ENCODE data around the gene SUPT16H.
"Not testable (repeated sequence)": the region's sequence is repeated elsewhere in the genome, so short reads cannot be mapped to it uniquely, and the experiment has no call there.

SUPT16H gene

DNA sequence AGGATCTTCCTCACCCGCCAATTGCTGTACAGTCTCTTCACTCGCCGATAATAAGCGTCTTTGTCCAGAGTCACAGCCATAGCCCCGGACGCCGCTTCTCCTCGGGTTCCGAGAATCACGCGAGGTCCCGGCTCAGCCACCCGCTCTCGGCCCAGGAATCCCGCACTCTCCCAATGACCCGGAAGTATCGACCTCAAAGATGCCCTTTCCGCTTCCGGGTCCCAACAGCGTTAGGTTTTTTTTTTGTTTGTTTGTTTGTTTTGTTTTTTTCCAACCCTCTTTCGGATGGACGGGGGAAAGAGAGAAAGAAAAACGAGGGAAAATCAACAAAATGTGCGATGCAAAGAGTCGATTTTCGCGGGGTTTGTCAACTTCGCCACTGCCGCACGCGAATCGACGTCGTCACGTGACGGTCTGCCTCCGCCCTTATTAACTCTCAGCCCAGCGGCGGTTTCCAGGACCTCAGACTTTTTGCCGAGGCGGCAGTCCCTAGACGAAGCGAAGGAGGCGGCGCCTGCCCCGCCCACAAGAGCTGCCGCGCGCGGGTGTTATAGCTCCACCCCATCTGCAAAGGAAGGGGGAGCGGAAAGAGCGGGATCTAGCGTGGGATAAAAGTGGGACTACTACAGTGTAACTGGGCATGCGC is at the start of gene SUPT16H:
Gene SUPT16H (minus strand): TSS at position 172 of the 646 bp plus-strand sequence. CDS start 92 bp downstream, at position 80.
- peak; percentile 91 for DNase-seq (ENCODE audit: low read depth)

DNA sequence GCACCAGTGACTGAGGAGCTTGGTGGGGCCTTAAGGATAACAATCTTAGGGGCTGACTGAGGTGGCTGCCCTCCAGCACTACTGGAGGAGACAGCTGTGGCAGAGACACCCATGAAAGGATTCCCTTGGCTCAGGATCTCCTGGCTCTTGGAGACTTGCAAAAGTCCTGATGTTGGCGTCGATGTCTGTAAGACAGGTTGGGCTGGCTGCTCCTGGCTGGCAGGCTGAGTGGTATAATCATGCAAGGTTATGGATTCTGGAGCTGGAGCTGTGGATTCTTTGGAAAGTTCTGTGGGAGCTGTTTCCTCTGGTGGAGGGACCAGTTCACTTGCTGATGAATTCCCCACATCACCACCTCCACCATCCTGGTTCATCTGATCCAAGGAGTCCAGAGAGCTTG is 47.3 kb upstream of the SUPT16H start:
- no peak for DNase-seq (ENCODE audit: low read depth)
- H3K4me3 ChIP-seq (ENCODE audit: low read depth, low read length) = no peak overlapping the region

More for the DNA sequence above, at the start of gene SUPT16H:
- H3K4me3 ChIP-seq (ENCODE audit: low read depth, low read length) = peak within 1 kb of the TSS; percentile 94

DNA sequence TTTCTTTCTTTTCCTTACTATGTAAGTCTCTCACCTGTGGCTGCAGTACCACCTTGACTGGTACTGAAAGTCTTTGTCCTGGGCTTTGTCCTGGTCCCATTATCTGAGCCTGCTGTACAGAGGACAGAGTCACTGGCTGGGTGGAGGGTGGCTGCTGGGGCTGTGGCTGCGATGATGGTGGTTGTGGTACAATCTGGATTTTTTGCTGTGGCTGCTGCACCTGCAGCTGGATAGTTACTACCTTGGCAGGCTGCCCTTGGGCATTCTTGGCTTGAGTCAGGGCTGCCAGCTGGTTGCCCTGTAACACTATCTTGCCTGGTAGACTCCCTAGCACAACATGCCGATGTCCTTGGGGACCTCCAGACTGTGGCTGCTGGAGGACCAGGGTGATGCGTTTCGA is 45.1 kb upstream of the SUPT16H start:
- no peak for DNase-seq (ENCODE audit: low read depth)
- H3K4me3 ChIP-seq (ENCODE audit: low read depth, low read length) = no peak overlapping the region

DNA sequence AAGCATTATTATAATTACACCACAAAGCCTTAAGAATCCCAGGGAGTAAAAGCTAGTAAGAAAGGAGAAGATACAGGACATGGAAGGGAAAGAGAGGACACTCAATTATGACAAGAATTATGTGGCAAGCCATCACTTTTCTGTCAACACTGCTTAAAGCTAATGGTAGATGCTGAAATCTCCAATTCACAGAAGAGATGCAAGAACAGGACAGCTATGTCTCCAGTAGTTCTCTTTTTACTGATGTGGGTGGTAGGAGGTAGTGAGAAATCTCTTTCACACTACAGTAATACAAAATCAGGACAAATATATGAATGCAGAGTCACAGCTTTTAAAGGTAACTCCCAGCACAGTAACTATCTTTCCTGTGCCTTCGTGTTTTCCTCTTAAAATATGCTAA is 42.9 kb upstream of the SUPT16H start:
- no peak overlapping the region for H3K4me3 ChIP-seq (ENCODE audit: low read depth, low read length)
- DNase-seq (ENCODE audit: low read depth) = no peak

DNA sequence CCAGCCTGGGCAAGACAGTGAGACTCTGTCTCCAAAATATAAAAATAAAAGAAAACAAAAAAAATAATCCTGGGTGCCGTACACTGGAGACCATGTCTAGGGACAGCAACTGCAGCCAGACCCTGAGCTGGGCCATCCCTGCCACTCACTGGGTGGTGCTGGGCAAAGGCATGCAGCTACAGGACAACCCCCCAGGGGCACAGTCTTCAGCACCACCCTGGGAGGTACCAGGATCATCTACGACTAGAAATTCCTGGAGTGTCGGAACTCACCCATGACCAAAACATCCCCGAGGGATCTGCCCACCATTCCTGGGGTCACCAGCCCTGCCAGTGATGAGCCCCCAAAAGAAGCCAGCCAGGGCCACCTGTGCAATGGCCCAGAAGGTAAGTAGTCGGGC is 35.7 kb upstream of the SUPT16H start:
- DNase-seq (ENCODE audit: low read depth) = no peak
- no peak overlapping the region for H3K4me3 ChIP-seq (ENCODE audit: low read depth, low read length)

DNA sequence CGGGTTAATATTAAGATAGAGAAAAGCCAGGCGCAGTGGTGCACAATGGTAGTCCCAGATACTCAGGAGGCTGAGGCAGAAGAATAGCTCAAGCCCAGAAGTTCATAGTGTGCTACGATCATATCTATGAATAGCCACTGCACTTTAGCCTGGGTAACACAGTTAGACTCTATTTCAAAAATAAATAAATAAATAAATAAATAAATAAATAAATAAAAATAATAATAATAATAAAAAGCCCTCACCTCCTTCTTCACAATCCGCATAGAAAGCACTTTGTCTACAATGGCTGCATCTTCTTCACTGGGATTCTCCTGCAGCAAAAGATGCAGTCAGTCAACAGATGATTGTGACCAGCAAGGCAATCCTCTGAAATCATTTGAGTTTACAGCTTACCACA is 31.5 kb upstream of the SUPT16H start:
- no peak for DNase-seq (ENCODE audit: low read depth)

DNA sequence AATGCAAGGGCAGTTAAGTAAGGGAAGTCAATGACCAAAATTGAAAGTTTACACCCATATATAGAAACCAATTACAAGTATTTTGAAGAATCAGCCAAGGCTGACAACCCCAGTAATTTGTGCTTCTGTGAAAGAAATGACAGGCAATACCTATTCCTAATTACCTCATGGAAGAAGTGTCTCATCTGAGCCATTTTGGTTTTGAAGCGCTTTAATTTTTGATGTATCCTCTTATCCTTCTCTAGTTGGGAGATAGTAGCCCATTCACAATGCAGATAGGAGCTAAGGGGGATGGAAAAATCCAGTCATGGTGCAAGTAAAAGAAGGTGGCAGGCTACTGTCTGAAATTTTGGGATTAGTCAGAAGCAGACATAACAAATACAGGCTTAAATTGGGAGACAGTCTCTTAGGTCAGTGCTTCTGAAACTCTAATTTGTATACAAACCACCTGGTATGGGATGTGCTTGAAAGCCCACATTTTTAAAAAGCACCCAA is 30.4 kb upstream of the SUPT16H start:
- H3K4me3 ChIP-seq (ENCODE audit: low read depth, low read length) = no peak overlapping the region
- DNase-seq (ENCODE audit: low read depth) = no peak

More for the DNA sequence above, 31.5 kb upstream of the SUPT16H start:
- no peak overlapping the region for H3K4me3 ChIP-seq (ENCODE audit: low read depth, low read length)

DNA sequence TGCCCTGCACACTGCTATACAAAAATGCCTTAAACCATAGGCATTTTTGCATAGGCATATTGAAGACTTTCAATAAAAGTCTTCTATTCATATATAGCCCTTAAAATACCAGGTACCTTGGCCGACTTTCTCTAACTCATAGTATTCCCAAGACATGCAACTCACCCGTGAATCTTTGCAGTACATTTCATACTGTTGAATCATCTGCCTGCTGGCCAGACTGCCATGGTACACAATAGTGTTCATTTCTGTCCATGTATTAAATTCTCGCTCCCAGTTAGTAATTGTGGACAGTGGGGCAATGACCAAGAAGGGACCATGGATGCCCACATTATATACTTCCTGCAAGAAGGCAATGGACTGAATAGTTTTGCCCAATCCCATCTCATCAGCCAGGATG is 24.3 kb upstream of the SUPT16H start:
- DNase-seq (ENCODE audit: low read depth) = peak; percentile 71
- H3K4me3 ChIP-seq (ENCODE audit: low read depth, low read length) = no peak overlapping the region

DNA sequence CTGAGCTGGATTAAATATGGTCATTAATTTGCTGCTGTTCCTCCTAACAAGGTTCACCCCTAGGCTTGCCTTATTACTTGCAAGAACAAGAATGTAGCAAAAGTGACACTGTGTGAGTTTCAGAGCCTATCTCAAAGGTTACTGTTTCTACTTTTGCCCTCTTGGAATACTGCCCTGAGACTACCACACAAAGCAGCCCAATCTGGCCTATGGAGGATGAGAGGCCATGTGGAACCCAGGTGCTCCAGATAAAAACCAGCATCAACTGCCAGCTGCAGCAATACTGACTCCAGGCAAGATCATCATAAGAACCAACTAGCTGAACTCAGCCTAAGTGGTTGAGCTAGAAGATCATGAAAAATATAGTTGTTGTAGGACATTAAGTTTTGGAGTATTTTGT is 22.4 kb upstream of the SUPT16H start:
- no peak overlapping the region for H3K4me3 ChIP-seq (ENCODE audit: low read depth, low read length)
- no peak for DNase-seq (ENCODE audit: low read depth)

DNA sequence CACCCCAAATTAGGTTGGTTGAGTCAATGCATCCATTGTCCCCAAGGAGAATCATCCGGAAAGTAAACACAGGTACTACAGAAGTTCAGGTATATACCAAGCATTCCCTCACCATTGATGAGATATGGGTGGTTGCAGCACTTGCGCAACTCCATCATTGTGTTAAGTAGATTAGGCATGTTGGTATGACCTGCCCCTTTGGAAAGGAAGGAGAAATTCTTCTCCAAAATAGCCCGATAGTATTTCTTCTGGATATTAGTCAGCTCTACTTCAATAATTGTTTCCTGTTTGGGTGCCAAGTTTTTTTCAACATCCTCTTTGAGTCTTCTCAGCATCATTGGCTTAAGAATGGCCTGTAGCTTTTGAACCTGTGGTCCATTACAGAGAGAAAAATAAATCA is 21.3 kb upstream of the SUPT16H start:
- no peak overlapping the region for H3K4me3 ChIP-seq (ENCODE audit: low read depth, low read length)
- DNase-seq (ENCODE audit: low read depth) = no peak

DNA sequence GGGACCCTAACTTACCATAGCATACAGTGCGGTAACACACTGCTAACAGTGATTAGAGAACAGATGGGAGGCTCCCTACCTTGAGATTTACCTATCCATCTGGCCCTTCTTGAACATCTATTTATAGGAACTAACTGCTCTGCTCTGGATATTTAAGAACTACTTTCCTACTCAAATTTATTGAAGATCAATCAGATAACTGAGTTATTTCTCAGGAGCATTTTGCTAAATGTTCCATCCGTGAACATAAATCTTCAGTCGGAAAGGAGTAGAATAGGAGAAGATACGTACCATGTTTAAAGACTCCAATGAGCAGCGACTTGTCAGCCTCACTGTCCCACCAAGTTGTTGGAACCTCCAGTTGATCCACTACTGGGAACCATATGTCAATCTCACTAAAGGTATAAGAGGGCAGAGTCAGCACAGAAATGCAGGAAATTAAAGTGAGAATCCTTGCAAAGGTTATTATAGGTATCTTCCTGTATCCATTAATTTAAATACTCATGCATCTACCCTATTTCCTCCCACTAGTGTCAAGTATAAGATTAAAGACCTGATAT is 15.6 kb upstream of the SUPT16H start:
- DNase-seq (ENCODE audit: low read depth) = no peak
- no peak overlapping the region for H3K4me3 ChIP-seq (ENCODE audit: low read depth, low read length)

DNA sequence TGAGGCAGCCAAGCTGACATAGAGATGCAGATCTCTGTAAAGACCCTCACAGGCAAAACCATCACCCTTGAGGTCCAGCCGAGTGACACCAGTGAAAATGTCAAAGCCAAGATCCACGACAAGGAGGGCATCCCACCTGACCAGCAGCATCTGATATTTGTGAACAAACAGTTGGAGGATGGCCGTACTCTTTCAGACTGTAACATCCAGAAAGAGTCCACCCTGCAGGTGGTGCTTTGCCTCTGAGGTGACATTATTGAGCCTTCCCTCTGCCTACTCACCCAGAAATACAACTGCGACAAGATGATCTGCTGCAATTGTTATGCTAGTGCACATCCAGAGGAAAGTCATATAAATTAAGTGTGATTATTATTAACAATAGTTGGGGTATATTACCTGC is 15.1 kb upstream of the SUPT16H start:
- no peak overlapping the region for H3K4me3 ChIP-seq (ENCODE audit: low read depth, low read length)
- DNase-seq (ENCODE audit: low read depth) = no peak

DNA sequence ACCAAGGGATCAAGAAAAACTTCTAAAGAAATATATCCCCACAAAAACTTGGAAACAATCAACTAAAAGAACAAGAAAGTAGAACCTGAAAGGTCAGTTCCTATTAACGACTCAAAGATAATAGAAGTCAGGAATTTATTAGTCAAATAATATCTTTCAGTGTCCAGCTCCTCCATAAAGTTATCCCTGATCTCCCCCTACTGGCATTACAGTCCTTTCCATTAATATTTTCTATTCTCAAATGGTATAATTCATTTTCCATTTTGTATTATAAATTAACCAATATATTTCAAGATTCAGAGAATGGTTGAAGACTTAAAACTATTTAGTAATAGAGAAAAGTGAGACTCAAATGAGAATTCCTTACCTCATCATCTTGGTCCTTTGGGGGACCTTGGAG is 11.6 kb upstream of the SUPT16H start:
- DNase-seq (ENCODE audit: low read depth) = no peak

DNA sequence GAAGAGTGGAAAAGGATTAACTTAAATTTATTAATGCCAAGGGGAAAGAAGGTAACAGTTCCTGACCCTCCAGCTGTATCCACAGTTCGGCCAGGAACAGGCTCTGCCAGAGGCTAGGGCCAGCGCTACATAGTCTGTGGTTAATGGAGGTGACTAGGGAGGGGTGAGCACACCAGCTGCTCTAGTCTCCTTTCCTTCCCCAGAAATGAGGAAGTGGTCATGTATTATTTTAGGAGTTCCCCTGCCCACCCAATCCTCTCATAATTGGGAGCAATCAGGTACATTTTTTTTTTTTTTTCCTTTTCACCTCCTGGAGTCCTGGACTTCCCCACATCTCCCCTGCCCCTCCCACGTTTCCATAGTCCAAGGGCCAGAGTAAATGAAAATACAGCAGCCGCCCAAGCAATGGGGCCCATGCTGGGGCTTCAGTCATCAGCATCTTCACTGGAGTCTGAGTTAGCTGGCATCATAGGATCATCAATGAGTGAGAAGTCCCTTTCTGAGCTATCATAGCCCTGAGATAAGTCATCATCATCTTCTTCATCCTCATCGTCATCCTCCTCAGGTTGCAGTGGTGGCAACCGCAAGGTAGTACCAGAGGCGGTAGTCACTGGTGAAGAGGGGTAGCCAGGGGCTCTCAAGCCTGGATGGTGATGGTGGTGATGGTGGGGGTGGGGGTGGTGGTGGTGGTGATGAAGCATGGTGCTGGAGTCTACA is 1.5 kb upstream of the SUPT16H start:
- H3K4me3 ChIP-seq (ENCODE audit: low read depth, low read length) = no peak overlapping the region
- no peak for DNase-seq (ENCODE audit: low read depth)

More for the DNA sequence above, 11.6 kb upstream of the SUPT16H start:
- no peak overlapping the region for H3K4me3 ChIP-seq (ENCODE audit: low read depth, low read length)

DNA sequence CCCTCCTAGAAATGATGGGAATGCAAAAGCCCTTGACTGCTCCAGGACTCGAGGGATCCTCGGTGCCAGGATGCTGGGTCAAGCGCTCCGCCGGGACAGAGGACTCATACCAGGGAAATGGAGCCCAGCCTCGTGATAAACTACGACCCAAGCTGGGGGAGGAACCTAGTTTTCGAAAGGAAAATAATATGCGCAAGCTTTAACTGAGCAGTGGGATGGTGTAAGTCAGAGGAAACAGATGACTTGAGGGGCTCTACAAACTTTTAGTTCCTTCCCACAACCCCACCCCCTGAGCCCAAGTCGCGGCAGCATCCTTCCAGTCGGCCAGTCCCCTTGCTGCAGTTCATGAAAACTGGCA is 654 bp upstream of the SUPT16H start:
- H3K4me3 ChIP-seq (ENCODE audit: low read depth, low read length) = peak overlapping the region; percentile 94
- no peak for DNase-seq (ENCODE audit: low read depth)

DNA sequence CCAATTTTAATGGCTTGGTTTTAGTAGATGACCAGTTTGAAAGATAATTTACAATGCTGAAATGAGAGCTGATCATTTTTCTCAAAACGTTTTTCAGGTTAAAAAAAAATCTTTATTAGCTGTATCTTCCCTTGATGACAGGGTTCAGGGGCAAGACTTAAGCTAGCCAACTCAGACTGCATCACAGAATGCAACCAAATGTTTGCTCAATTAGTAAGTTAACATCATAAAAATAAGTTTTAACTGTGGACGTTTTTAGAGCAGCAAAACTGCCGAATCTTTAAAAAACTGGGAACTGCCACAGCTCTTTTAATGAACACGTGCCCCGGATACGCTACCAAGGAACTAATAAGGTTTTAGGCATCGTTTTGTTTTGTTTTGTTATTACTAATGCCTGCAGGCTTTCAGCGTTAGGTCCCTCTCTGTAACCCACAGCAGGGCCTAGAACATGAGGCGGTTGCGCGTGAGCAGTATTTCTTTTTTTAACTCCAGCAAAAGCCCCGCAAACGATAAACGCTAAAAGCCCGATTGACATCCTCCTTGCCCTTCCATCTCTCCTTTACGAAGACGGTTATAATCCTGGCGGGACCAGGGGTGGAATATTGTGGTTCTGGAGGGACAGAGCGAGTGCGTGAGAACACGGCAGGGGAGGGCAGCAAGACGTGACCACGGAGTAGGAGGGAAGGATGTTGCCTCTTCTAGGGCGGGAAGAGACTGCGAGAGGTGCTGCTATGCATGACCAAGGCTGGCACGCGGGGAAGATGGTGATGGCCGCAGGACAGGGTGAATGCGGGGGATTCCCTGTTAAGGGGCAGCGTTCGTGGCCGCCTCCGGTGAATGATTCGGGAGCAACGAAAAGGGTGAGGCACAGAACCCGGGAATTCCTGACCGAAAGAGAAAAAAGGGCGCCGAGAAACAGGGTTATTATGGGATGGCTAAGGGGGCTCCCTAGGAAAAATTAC is 652 bp downstream of the SUPT16H start:
- peak overlapping the region; percentile 94 for H3K4me3 ChIP-seq (ENCODE audit: low read depth, low read length)
- DNase-seq (ENCODE audit: low read depth) = peak; percentile 13

DNA sequence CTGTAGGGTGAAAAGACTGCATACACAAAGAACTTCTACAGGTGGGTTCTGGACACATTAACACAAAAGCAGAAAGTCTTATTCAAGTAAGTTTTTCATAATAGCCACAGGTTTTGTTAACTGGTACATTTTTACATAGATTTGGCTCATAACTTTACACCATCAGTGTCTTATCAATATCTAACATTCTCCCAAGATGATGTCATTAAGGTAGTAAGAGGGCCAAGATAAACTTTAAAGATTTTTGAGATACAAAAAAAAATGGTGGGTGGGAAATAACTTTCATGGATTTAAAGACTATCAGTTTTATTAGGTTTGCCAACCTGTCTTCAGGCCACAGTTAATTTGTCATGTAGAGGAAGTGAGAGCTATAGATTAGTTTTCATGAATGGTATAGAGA is 1.7 kb downstream of the SUPT16H start:
- DNase-seq (ENCODE audit: low read depth) = no peak
- no peak overlapping the region for H3K4me3 ChIP-seq (ENCODE audit: low read depth, low read length)

DNA sequence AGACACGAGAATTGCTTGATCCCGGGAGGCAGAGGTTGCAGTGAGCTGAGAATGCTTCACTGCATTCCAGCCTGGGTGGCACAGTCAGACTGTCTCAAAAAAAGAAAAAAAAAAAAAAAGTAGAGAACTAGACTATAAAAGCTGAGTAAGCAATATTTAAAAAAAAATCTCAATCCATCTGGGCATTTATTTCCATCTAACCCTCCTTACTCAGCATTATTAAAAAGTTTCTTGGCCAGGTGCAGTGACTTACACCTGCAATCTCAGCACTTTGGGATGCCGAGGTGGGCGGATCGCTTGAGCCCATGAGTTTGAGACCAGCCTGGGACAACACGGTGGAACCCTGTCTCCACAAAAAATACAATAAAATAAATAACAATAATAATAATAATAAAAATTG is 4.5 kb downstream of the SUPT16H start:
- no peak overlapping the region for H3K4me3 ChIP-seq (ENCODE audit: low read depth, low read length)
- no peak for DNase-seq (ENCODE audit: low read depth)

DNA sequence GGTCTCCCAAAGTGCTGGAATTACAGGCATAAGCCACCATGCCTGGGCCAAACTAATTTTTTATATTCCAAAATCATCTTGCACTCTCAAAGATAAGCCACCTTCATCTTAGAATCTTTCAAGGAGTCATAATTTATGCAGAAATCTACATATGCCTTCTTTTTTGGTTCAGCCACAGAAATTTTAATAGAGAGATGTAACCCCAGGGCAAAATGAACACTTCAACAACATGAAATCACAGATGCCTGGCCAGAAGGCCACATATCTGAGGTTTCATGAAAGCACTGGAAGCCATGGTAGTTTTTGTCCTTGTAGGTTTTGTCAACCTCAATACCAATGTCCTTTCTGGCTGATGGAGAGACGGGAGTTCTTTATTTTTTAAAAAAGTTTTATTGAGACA is 9.8 kb downstream of the SUPT16H start:
- DNase-seq (ENCODE audit: low read depth) = no peak
- no peak overlapping the region for H3K4me3 ChIP-seq (ENCODE audit: low read depth, low read length)

DNA sequence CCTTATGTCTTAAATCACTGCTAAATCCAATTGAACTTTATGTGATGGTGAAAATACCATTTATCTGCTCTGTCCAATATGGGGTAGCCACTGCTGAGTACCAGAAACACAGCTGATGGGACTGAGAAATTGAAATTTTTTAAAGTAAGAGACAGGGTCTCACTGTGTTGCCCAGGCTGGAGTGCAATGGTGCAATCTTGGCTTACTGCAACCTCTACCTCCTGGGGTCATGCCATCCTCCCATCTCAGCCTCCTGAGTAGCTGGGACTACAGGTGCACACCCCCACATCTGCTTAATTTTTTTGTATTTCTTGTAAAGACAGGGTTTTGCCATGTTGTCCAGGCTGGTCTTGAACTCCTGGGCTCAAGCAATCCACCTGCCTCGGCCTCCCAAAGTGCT is 11.0 kb downstream of the SUPT16H start:
- DNase-seq (ENCODE audit: low read depth); H3K4me3 ChIP-seq (ENCODE audit: low read depth, low read length): not testable (repeated sequence)

Data from skeletal muscle cell (primary cell).